GM18519 (cell line): ENCODE results near the gene PLPPR2.
"Not testable (repeated sequence)": the region's sequence is repeated elsewhere in the genome, so short reads cannot be mapped to it uniquely, and the experiment has no call there.

Experiments used
- ATAC-seq: cut with Tn5 transposase; IDR thresholded peaks from one replicate; pipeline ENCODE4 v1.9.1; 2021; ENCODE audit warnings: mild to moderate bottlenecking, moderate library complexity; ENCODE audit not compliant: unreplicated experiment, low FRiP score

PLPPR2 gene

DNA sequence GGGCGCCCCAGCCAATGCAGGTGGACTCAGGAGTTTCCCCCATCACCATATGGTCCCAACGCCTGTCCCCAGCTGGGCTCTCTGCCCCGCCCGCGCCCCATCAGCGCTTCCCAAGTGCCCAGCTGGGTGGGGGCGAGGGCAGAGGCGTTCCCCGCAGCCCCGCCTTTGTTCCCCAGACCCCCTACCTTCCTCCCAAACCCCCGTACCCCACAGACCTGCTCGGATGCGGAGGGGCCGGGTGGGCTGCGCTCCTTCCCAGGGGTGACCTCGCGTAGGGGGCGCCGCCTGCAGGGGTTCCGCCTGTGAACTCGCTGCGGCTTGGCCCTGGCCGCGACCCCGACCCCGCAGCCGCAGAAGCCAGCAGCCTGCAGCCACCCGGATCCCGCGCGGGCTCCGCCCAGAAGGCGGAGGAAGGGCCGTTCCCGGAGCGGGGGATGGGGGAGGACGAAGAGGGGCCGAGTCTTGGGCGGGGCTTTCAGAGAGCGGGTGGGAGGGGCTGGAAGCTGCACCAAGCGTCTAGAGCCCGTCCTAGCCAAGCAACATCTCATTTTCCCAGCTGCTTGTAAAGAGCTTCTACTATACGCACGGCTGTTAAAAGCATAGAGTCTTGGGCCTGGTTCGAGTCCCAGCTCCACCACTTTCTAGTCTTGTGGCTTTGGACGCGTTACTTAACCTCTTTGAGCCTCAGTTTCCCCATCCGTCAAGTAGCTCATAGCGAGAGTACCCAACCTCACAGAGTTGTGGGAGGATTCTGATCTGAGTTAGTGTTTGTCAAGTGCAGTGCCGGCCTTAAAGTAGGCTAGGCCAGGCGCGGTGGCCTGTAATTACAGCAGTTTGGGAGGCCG is 15.8 kb upstream of the PLPPR2 start, which contains the start of gene RAB3D:
TSS of gene RAB3D (minus strand) at position 404 of the 845 bp plus-strand sequence. CDS start 2,258 bp downstream, outside the sequence.
- no peak for ATAC-seq

DNA sequence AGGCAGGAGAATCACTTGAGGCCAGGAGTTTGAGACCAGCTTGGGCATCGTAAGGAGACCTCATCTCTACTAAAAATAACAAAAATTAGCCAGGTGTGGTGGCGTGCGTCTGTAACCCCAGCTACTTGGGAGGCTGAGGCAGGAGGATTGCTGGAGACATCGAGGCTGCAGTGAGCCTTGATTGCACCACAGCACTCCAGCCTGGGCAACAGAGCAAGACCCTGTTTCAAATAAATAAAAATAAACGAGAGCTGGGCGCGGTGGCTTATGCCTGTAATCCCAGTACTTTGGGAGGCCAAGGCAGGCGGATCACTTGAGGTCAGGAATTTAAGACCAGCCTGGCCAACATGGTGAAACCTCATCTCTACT is 15.1 kb upstream of the PLPPR2 start:
- ATAC-seq, result not testable (repeated sequence)

DNA sequence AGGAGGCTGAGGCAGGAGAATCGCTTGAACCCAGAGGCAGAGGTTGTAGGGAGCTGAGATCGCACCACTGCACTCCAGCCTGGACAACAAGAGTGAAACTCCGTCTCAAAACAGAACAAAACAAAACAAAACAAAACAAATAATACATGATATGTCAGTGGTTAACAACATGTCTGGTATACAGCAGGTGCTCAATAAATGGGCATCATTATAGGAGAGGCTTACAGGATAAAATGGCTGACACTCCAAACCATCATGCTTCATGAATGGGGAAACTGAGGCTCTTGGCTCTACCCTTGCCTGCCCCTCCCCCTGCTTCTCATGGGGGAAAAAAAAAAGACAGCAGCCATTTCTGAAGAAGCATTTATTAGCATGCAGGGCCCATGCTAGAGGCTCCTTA is 12.8 kb upstream of the PLPPR2 start:
- no peak for ATAC-seq

DNA sequence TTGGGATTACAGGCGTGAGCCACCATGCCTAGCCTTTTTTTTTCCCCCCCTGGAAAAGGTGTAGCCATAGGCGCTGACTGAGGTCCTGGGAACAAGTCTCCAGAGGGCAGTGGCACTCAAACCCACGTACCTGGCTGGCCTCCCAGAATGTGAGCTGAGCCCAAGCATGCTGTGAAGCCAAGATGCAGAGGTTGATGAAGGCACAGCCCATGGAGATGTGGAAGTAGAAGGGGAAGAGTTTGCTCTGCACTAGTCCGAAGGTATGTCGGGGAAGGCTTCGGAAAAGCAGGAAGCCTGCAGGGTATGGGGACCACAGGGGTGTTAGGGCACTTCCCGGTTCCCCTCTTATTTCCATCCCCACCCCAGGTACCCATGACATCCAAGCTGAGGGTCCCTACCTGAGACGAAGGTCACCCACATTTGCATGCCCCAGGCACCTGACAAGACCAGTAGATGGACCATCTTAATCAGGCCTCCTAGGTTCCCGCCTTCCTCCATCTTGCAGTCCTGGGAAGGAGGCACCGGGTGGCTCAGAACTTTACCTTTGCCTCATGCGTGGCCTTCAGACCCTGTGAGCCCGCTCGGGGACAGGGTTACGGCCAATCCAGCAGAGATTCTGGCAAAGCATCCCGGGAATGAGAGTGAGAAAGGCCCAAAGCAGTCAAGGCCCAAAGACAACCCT is 10.0 kb upstream of the PLPPR2 start:
- no peak for ATAC-seq

DNA sequence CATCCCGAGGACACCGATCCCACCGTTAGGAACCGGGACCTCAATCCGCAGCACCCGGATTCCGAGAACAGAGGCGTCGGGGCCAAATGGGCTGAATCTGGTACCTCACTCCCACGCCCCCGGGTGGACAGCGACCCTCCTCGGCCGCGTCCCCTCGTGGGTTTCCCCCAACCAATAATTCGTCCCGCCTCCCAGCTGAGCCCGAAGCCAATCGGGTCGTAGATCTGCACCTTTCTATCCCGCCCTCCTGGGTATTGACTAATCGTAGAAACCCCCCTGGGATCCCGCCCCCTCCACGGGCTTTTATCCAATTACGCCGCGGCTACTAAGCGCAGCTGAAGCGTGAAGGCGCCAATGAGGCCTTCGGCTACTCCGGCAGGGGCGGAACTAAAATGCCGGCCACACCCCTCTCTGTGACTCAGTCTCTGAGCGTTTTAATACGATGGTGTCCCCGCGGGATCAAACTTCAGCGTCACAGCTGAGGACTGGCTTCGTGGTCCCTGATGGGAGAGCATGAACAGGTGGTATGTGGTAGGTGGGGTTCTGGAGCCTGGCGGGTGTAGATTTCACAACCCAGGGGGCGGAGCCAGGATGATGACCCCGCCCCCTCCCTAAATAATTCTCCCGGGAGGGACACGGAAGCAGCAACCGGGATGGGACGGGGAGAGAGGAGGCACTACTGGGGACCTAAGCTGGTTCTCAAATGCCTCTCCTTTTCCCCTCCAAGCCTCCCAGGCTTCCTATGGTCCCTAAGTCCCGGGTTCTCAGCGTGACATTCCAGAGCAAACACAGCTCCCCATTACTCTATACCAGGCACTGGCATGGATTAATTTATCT is 8.9 kb upstream of the PLPPR2 start, which contains the start of the genes CCDC159 and TMEM205:
TSS of gene CCDC159 (plus strand) at position 416 of the 837 bp plus-strand sequence. CDS start at position 504, 88 bp downstream.
TSS of gene TMEM205 (minus strand) at position 165 of the 837 bp plus-strand sequence. CDS start 649 bp downstream, outside the sequence.
- ATAC-seq, result peak; percentile 81

DNA sequence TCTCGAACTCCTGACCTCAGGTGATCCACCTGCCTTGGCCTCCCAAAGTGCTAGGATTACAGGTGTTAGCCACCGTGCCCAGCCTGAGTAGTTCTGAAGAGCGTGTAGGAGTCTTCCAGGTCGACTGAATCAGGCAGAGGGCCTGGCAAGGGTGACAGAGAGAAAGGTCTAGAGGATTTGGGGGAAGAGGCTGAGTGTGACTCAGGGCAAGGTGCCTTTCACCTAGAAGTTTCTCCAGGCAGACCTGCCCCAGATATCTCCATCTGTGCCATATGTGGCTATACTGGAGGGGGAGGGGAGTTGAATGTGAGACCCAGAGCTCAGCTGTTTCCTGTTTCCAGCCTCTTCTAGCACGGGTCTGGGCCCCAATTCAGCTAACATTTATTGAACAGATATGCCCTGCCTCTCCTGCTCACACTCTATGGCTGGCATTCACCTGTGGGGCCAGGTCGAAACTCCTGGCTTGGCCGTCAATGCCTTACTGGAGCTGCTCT is 7.6 kb upstream of the PLPPR2 start:
- no peak for ATAC-seq

DNA sequence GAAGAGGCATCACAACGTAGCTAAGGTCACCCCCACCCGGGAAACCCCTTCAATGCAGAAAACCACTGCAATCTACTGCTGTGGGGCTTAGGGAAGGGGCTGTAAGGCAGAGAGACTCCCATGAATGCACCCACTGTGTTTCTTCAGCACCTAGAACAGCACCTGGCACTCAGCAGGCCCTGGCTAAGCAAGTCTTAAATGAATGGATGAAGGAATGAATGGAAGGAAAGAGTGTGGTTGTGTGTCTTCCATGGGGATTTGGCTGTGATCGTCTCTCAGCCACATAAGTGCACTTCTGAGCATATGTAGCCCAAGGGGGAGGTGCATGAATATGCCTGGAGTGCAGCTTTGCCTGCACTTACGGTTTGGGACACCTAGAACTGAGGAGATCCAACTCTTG is 6.1 kb upstream of the PLPPR2 start:
- ATAC-seq, result no peak

DNA sequence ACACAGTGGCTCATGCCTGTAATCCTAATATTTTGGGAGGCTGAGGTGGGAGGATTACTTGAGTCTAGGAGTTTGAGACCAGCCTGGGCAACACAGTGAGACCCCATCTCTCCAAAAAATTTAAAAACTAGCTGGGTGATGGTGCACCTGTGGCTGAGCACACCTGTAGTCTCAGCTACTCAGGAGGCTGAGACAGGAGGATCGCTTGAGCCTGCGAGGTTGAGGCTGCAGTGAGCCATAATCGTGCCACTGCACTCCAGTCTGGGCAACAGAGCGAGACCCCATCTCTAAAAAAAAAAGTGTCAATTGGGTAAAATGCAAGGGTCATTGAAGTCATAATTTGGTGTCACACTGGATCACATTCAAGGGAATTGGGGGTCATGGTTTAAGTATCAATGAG is 1.1 kb upstream of the PLPPR2 start:
- not testable (repeated sequence) for ATAC-seq

DNA sequence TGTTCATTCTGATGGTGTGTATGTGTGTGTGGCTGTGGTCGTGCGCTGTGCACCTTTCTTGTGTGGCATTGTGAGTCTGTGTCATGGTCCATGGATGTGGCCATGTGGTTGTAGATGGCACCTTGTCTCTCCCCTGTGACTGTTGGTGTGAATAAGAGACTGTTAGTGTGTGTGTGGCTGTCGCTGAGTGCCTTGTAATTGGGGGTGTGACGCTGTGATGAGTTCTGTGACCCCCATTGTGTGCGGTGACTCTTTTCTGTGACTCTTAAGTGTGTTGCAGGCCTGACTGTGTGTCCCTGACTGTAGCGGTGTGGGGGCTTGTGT is 804 bp downstream of the PLPPR2 start:
- no peak for ATAC-seq

DNA sequence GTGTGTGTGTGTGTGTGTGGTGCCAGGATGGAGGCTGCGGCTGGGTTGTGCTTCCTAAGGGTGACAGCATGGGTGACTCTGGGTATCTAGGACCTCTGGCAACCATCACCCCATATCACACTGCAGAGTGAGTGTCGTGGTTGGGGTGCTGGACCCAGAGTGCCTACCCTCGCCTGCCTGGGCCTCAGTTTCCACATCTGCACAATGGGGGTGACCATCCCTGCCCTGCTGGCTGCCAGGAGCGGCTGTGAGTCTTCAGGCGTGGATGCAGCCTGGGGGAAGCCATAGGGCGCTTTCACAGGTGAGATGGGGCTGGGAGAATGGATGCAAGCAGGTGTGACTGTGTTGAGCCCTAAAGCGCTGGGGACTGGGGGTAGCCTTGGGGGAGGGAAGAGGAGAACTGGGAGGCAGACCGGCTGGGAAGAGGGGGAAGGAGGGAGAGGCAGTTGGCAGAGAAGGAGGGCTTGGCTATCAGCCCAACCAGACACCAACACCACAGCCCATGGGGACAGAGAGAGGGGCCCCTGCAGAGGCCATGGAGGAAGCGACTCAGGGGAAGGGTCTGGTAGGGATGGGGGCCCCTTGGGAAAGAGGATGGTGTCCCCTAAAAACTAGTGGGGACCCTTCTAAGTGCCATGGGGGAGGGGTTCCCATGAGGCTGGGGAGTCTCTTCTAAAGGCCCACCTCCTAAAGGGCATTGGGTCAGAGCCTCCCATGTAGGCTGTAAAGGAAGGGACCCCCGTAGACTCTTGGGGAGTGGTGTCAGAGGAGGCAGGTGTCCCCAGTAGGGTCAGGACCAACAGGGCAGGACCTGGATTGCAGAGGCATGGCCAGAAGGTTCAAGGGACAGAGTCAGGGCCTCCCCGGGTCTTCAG is 1.7 kb downstream of the PLPPR2 start:
- ATAC-seq, result no peak

DNA sequence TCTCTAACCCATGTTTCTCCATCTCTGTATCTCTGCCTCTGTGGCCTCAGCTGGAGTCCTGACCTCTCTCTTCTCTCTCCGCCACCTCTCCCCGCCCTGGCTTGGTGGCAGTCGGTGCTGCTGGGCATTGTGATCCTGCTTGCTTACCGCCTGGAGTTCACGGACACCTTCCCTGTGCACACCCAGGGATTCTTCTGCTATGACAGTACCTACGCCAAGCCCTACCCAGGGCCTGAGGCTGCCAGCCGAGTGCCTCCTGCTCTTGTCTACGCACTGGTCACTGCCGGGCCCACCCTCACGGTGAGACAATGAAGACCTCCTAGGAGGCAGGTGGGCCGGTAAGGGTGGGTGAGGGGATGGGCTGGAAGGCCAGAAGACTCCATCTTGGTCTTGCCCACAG is 4.2 kb downstream of the PLPPR2 start:
- no peak for ATAC-seq

DNA sequence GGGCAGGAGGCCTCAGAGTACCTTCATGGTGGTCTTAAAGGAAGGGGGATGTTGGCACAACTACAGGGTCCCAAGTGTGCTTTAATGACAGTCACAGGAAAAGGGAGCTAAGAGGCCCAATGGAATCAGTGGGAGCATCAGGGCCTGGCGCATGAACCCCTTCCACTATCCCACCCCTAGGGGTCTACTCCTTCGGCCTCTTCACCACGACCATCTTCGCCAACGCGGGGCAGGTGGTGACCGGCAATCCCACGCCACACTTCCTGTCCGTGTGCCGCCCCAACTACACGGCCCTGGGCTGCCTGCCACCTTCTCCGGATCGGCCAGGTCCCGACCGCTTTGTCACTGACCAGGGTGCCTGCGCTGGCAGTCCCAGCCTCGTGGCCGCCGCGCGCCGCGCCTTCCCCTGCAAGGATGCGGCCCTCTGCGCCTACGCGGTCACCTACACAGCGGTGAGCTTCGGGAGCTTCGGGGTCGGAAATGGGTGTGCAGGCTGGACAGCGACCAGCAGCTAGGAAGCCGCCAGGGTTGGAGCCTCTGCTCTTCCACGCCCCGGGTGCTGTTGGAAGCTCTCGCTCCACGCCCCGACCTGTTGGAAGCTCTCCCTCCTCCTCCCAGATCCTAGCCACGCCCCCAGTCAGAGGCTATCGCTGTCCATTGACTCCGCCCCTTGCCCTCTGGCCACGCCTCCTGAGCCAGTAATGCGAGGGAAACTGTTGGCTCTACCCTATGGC is 6.0 kb downstream of the PLPPR2 start:
- ATAC-seq, result no peak

DNA sequence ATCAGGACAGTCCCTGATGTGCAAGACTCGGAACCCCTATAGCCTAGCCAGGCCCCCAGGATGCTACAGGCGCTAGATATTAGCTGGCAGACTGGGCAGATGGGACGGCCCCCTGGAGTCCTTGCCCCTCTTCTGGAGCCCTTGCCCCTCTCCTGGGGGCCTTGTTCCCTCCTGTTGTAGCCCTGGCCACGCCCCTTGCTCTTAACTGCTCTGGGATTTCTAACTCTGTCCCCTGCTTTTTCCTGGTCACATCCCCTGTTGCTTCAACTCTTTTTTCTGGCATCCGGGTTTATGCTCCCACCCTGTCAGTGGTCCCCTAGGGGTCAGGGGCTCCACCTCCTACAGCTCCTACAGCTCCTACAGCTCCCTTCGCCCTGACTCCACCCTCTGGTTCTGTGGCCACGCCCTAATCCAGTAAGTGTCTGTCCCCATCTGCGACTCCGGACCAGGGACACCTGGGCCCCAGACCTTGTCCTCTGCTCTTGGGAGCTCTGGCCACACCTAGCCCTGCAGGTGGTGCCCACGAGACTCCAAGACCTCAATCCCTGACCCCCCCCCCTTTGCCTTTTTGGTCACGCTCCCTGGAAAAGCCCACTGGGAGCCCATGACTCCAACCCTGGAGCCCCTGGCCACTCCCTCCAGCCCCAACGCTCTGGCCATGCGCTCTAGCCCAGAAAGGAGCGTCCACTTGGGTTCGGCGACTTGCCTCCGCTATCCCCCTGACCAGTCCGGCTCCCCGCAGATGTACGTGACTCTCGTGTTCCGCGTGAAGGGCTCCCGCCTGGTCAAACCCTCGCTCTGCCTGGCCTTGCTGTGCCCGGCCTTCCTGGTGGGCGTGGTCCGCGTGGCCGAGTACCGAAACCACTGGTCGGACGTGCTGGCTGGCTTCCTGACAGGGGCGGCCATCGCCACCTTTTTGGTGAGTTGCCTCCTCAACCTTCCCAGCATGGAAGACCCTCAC is 6.8 kb downstream of the PLPPR2 start:
- ATAC-seq, result no peak

DNA sequence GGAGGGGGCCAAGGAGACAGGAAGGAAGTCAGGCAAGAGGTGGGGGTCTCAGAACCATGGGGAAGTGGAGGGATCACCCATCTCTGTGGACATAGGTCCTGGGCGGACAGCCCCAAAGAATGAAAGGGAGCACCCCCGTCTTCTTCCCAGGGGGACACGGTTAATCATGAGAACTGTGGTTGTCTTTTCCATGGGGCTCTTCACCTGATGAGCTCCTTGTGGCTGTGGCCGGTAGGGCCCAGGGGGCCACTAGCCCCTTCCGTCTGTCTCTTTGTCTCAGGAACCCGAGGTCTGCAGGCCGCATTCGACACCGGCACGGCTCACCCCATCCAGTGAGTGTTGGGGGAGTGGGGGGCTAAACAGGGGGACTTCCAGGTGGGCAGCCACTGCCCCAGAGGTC is 8.6 kb downstream of the PLPPR2 start:
- no peak for ATAC-seq

DNA sequence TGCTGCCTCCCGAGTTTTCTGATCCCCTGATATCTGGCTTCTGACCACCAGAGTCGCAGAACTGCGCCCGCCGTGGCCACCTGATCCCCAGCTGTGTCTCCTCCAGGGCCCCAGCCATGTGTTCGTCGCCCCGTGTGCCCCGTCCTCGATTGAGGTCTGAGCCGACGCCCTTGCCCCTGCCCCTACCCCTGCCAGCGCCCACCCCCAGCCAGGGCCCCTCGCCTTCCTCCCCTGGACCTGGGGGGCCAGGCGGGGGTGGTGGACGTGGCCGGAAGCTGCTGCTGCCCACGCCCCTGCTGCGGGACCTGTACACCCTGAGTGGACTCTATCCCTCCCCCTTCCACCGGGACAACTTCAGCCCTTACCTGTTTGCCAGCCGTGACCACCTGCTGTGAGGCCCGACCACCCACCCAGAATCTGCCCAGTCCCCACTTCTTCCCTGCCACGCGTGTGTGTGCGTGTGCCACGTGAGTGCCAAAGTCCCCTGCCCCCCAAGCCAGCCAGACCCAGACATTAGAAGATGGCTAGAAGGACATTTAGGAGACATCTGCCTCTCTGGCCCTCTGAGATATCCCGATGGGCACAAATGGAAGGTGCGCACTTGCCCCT is 9.2 kb downstream of the PLPPR2 start:
- ATAC-seq, result no peak

DNA sequence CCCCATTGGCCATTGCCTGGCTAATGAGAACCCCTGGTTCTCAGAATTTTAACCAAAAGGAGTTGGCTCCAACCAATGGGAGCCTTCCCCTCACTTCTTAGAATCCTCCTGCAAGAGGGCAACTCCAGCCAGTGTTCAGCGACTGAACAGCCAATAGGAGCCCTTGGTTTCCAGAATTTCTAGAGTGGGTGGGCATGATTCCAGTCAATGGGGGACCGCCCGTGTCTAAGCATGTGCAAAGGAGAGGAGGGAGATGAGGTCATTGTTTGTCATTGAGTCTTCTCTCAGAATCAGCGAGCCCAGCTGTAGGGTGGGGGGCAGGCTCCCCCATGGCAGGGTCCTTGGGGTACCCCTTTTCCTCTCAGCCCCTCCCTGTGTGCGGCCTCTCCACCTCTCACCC is 9.7 kb downstream of the PLPPR2 start:
- no peak for ATAC-seq

DNA sequence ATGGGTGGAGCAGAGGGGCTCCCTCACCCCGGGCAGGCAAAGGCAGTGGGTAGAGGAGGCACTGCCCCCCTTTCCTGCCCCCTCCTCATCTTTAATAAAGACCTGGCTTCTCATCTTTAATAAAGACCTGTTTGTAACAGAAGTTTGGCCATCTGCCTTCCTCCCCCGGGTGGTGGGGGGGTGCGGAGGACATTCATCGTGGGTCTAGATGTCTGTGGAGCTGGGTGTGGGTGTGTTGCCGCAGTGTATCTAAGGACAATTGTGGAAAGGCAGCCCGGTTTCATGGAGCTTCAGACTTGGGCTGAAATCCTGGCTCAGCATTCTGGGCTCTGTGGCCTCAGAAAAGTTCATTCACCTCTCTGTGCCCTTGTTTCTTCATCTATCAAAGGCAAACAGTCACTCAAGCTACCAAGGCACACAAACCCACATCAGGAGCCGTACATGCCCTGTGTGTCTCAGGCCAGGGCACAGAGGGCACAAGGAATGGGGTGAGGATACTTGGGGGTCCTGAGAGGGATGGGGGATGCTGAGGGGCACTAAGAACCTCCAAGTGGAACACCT is 10.4 kb downstream of the PLPPR2 start:
- ATAC-seq, result no peak
